ENCODE measurements around the gene EZR.
A peak's percentile ranks its signal among the peaks of the same experiment; 100 is the strongest.

Gene EZR

DNA sequence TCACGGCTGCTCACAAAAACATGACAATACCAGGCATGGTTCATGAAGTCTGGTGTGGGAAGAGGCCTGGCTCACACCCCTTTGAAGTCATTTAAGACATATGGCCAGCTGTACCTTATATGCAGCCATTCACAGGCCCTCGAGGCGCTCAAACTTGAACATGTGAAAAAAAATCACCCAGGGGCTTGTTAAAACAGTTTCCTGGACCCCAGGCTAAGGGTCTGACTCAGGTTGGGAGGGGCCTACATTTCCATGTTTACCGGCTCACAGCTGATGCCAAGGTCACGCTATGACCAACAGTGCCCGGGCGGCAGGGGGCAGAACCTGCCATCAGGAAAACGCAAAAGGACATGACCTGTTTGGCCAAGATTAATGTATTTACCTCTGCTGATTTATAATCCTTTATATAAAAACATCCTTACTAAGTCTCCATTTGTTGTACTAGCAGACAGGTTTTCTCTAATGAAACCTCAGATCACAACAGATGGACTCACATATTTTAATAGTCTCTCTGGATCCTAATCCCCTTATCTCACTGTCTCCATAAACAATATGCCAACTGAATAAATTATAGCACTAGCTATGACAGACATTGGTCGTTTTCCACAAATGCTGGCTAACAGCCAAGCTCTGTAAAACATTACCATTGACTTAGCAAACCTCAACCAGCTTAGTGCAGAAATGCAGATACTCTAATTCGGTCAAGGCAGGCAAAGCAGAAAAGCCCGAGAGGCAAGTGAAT, 19.9 kb downstream of the EZR start:
- peaks cover 98% of the 10 kb centered on the region for H3K4me1 ChIP-seq (ENCODE audit: insufficient read depth, low read length, severe bottlenecking)
- H3K27ac ChIP-seq (ENCODE audit: low read depth, low read length, poor library complexity, severe bottlenecking), result peak overlapping the region; percentile 78
- TF ChIP-seq, protein P1, sequence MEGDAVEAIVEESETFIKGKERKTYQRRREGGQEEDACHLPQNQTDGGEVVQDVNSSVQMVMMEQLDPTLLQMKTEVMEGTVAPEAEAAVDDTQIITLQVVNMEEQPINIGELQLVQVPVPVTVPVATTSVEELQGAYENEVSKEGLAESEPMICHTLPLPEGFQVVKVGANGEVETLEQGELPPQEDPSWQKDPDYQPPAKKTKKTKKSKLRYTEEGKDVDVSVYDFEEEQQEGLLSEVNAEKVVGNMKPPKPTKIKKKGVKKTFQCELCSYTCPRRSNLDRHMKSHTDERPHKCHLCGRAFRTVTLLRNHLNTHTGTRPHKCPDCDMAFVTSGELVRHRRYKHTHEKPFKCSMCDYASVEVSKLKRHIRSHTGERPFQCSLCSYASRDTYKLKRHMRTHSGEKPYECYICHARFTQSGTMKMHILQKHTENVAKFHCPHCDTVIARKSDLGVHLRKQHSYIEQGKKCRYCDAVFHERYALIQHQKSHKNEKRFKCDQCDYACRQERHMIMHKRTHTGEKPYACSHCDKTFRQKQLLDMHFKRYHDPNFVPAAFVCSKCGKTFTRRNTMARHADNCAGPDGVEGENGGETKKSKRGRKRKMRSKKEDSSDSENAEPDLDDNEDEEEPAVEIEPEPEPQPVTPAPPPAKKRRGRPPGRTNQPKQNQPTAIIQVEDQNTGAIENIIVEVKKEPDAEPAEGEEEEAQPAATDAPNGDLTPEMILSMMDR (IDR thresholded peaks at IDR 0.05; ENCODE audit: low read length), result peak; percentile 43; the same call in 1 of the 2 replicates
- TF ChIP-seq EZH2 (IDR thresholded peaks at IDR 0.05; ENCODE audit: borderline replicate concordance, low read length), result no peak
- H3K4me3 ChIP-seq (ENCODE audit: low read depth, low read length, poor library complexity, severe bottlenecking), result peak overlapping the region; percentile 41
- H3K9ac ChIP-seq (ENCODE audit: low read length), result no peak overlapping the region; the same call in 1 of the 2 replicates
- no peaks in the 10 kb centered on the region for H3F3A ChIP-seq (ENCODE audit: insufficient read depth, low read length)
- peak overlapping the region; percentile 63 for H3K4me2 ChIP-seq (ENCODE audit: low read length)
- H2AFZ ChIP-seq (ENCODE audit: low read length), result no peak overlapping the region
- 0 out of 2 replicates have a peak, but pooled peaks cover 4% of the 10 kb centered on the region for H4K20me1 ChIP-seq (ENCODE audit: insufficient read depth, low read length)
- peaks cover 64% of the 10 kb centered on the region for H3K36me3 ChIP-seq (ENCODE audit: insufficient read depth, low read length)
- H3K27me3 ChIP-seq (ENCODE audit: insufficient read depth, low read length), result no peaks in the 10 kb centered on the region
- no peaks in the 10 kb centered on the region for H3K9me3 ChIP-seq (ENCODE audit: low read length)
- H3K9me2 ChIP-seq (ENCODE audit: low read depth, low read length), result no peaks in the 10 kb centered on the region
- H3K79me2 ChIP-seq (ENCODE audit: insufficient read depth, low read length), result peaks cover 98% of the 10 kb centered on the region

DNA sequence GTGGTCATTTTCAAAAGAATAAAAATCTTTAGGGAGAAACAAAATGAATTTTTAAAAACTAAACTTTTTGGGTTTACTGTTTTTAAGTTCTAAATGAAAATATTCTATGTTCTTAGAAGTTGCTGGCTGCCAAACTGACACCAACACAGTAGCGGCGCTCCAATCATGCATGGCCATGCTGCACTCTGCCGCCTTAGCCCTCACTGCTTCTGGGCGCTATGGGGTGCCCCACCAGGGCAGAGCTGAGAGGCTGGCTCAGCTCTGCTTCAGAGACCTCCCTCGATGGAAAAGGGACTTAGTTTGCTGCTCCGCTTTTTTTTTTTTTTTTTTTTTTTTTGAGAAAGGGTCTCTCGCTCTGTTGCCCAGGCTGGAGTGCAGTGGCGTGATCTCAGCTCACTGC, 20.9 kb downstream of the EZR start:
- Histone ChIP-seq H3K9me3 (ENCODE audit: low read length) (no peaks in the 10 kb centered on the region), H2AFZ (ENCODE audit: low read length) (no peak overlapping the region), H3K9ac (ENCODE audit: low read length) (peak overlapping the region; percentile 19; the same call in 1 of the 2 replicates), H3K36me3 (ENCODE audit: insufficient read depth, low read length) (peaks cover 65% of the 10 kb centered on the region), H3K79me2 (ENCODE audit: insufficient read depth, low read length) (peaks cover 100% of the 10 kb centered on the region), H3F3A (ENCODE audit: insufficient read depth, low read length) (no peaks in the 10 kb centered on the region), H3K27me3 (ENCODE audit: insufficient read depth, low read length) (no peaks in the 10 kb centered on the region), H3K4me2 (ENCODE audit: low read length) (peak overlapping the region; percentile 63; the same call in 1 of the 2 replicates), H3K27ac (ENCODE audit: low read depth, low read length, poor library complexity, severe bottlenecking) (peak overlapping the region; percentile 78), H3K4me1 (ENCODE audit: insufficient read depth, low read length, severe bottlenecking) (peaks cover 99% of the 10 kb centered on the region), H3K9me2 (ENCODE audit: low read depth, low read length) (no peaks in the 10 kb centered on the region), H4K20me1 (ENCODE audit: insufficient read depth, low read length) (0 out of 2 replicates have a peak, but pooled peaks cover 4% of the 10 kb centered on the region), H3K4me3 (ENCODE audit: low read depth, low read length, poor library complexity, severe bottlenecking) (peak overlapping the region; percentile 41)
- no peak for TF ChIP-seq EZH2 (IDR thresholded peaks at IDR 0.05; ENCODE audit: borderline replicate concordance, low read length)
- TF ChIP-seq, protein P1 (IDR thresholded peaks at IDR 0.05; ENCODE audit: low read length), result peak; percentile 12

DNA sequence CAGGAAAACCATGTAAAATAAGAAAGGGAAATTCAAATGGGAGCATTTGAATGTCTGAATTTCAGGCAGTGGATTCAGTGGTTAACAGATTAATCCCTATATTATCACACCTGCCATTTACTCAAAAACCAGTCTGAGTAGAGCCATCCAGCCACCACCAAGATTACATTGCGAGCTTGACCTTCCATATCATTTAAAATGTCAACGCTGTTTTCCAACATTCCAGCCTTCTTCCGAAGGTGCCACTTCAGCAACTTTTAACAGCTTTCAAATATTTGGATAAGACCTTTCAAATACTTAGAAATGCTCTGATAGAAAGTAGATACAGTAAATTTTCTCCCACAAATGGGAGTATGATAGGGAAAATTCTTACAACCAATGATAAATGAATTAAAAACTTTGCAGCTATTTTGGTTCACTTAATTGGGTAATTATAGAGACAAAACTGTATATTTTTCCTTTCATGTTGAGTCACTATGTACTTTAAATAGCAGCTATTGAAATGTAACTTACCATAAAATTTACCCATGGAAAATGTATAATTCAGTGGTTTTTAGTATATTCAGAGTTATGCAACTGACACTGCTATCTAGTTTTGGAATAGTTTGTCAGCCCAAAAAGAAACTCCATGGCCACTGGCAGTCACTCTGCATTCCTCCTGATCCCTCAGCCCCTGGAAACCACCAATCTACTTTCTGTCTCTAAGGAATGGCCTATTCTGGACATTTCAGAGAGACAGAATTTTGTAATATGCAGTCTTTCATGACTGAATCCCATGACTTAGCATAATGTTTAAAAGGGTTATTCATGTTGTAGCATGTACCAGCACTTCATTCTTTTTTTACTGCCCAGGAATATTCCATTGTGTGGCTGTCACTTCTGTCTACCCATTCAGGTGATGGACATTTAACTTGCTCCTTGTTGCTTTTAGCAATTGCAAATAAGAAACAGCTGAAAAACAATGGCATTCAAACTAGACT, 21.5 kb downstream of the EZR start:
- H4K20me1 ChIP-seq (ENCODE audit: insufficient read depth, low read length), result 0 out of 2 replicates have a peak, but pooled peaks cover 4% of the 10 kb centered on the region
- no peaks in the 10 kb centered on the region for H3F3A ChIP-seq (ENCODE audit: insufficient read depth, low read length)
- peak overlapping the region; percentile 63; the same call in 1 of the 2 replicates for H3K4me2 ChIP-seq (ENCODE audit: low read length)
- no peaks in the 10 kb centered on the region for H3K9me3 ChIP-seq (ENCODE audit: low read length)
- peak overlapping the region; percentile 78 for H3K27ac ChIP-seq (ENCODE audit: low read depth, low read length, poor library complexity, severe bottlenecking)
- TF ChIP-seq, protein P1 (IDR thresholded peaks at IDR 0.05; ENCODE audit: low read length), result no peak
- no peak for TF ChIP-seq EZH2 (IDR thresholded peaks at IDR 0.05; ENCODE audit: borderline replicate concordance, low read length)
- H3K79me2 ChIP-seq (ENCODE audit: insufficient read depth, low read length), result peaks cover 100% of the 10 kb centered on the region
- H3K9me2 ChIP-seq (ENCODE audit: low read depth, low read length), result no peaks in the 10 kb centered on the region
- no peaks in the 10 kb centered on the region for H3K27me3 ChIP-seq (ENCODE audit: insufficient read depth, low read length)
- peak overlapping the region; percentile 18 for H3K4me3 ChIP-seq (ENCODE audit: low read depth, low read length, poor library complexity, severe bottlenecking)
- H3K36me3 ChIP-seq (ENCODE audit: insufficient read depth, low read length), result peaks cover 61% of the 10 kb centered on the region
- no peak overlapping the region for H2AFZ ChIP-seq (ENCODE audit: low read length)
- H3K9ac ChIP-seq (ENCODE audit: low read length), result peak overlapping the region; percentile 19; the same call in 1 of the 2 replicates
- H3K4me1 ChIP-seq (ENCODE audit: insufficient read depth, low read length, severe bottlenecking), result peaks cover 99% of the 10 kb centered on the region
